Mononuclear cell (primary cell): ENCODE results near the gene SCP2. TPM values are rescaled to one million over a fixed set of nuclear protein-coding genes. Genes with fewer than 3 reads are reported as not detected.

Experiments
- H3K27me3 ChIP-seq: 2 replicates; pipeline ENCODE4 v1.6.0; 2011; ENCODE audit warnings: low read length, control low read depth; ENCODE audit not compliant: insufficient read depth
- H3K4me1 ChIP-seq: 2 replicates; pipeline ENCODE4 v1.5.1; 2011; ENCODE audit warnings: mild to moderate bottlenecking, low read length, control low read depth; ENCODE audit not compliant: insufficient read depth
- H3K4me3 ChIP-seq: 2 replicates; pipeline ENCODE4 v1.5.1; 2011; ENCODE audit warnings: mild to moderate bottlenecking, low read length, moderate library complexity
- H3K9me3 ChIP-seq: 2 replicates; pipeline ENCODE4 v1.5.1; 2011; ENCODE audit warnings: low read depth, mild to moderate bottlenecking, control low read depth, low read length
- total RNA-seq: library from RNA; depleted of rRNA; stranded (reverse); fragments of >200 nt; gene quantifications from one replicate; pipeline ENCODE4 v1.2.3, GENCODE V29; 2012

The SCP2 gene
- total RNA-seq, 1 donor, result 76.3 TPM

- H3K27me3 ChIP-seq, result peaks cover 36% of the 10 kb centered on the region
- no peak overlapping the region for H3K4me3 ChIP-seq
- H3K4me1 ChIP-seq, result peaks cover 4% of the 10 kb centered on the region
- no peaks in the 10 kb centered on the region for H3K9me3 ChIP-seq
Observed at GRCh38 chr1:53060579-53060978, 133.5 kb downstream of the SCP2 start.

- H3K9me3 ChIP-seq, result no peaks in the 10 kb centered on the region
- H3K4me1 ChIP-seq, result peaks cover 4% of the 10 kb centered on the region
- H3K27me3 ChIP-seq, result peaks cover 36% of the 10 kb centered on the region
- H3K4me3 ChIP-seq, result no peak overlapping the region
Observed at GRCh38 chr1:53061123-53061858, 134.2 kb downstream of the SCP2 start.

DNA sequence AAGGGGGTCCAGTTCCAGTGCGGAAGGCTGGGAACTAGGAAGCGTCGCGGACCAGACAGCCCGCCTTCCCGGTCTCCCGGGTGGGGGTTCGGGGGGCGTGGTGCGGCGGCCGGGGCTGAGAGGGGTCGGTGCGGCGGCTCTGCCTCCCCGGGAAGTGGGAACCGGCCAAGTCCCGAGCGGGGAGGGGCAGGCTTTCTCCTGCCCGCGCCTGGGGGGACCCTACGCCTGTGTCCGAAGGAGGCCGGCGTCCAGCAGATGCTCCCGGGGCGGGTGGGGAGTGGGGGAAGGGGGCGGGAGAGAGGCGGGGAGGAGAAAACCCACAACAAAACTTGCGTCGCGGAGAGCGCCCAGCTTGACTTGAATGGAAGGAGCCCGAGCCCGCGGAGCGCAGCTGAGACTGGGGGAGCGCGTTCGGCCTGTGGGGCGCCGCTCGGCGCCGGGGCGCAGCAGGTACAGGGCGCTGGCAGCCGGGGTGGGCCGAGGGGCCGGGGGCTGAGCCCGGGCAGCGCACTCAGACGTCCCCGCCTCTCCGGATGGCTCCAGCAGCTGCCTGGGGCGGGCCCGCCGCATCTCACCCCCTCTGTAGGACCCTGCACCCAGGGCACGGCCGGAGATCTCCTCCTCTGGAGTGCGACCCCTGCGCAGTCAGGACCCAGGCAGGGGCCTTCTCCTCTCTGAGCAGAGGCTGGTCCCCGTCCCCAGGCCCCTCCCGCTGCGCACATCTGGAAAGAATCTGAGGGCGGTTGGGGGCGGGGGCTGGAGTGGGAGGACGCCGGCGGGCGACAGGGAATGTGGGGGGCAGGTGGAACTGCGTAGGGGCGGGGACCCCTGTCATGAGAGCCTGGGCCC is 135.0 kb downstream of the SCP2 start, which contains the start of gene PODN:
Gene PODN, plus strand, starts transcription at position 355 of the 849 bp plus-strand sequence. CDS start 7,643 bp downstream, outside the sequence.
- no peaks in the 10 kb centered on the region for H3K9me3 ChIP-seq
- H3K27me3 ChIP-seq, result peaks cover 36% of the 10 kb centered on the region
- H3K4me1 ChIP-seq, result peaks cover 4% of the 10 kb centered on the region
- H3K4me3 ChIP-seq, result no peak within 1 kb of the TSS

GRCh38 chr1:53062708-53063591 is 135.9 kb downstream of the SCP2 start:
- Histone ChIP-seq H3K9me3 (no peaks in the 10 kb centered on the region), H3K4me3 (no peak overlapping the region), H3K4me1 (peaks cover 4% of the 10 kb centered on the region), H3K27me3 (peaks cover 36% of the 10 kb centered on the region)

- Histone ChIP-seq H3K27me3 (peaks cover 36% of the 10 kb centered on the region), H3K9me3 (no peaks in the 10 kb centered on the region), H3K4me3 (no peak overlapping the region), H3K4me1 (peaks cover 4% of the 10 kb centered on the region)
Observed at GRCh38 chr1:53063744-53064515, 136.9 kb downstream of the SCP2 start.

GRCh38 chr1:53065391-53065790 is 138.3 kb downstream of the SCP2 start:
- peaks cover 4% of the 10 kb centered on the region for H3K4me1 ChIP-seq
- H3K9me3 ChIP-seq, result no peaks in the 10 kb centered on the region
- H3K4me3 ChIP-seq, result no peak overlapping the region
- peaks cover 28% of the 10 kb centered on the region for H3K27me3 ChIP-seq

DNA sequence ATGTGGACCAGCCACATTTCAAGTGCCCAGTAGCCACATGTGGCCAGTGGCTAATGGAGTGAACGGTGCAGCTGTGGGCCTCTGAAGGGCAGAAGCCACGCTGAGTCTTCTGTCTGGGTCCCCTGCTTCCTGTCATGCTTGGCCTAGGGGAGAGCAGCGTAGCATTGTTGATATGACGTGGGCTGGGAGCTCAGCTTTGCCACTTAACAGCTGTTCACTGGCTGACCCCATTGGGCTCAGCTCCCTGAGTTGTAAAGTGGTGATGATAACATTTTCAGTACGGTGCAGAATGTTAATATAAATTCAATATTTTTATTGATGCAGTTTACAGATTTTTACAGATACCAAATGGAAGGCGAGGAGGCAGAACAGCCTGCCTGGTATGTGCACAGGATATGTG is 139.4 kb downstream of the SCP2 start:
- peaks cover 4% of the 10 kb centered on the region for H3K4me1 ChIP-seq
- H3K9me3 ChIP-seq, result no peaks in the 10 kb centered on the region
- H3K4me3 ChIP-seq, result no peak overlapping the region
- peaks cover 17% of the 10 kb centered on the region for H3K27me3 ChIP-seq

DNA sequence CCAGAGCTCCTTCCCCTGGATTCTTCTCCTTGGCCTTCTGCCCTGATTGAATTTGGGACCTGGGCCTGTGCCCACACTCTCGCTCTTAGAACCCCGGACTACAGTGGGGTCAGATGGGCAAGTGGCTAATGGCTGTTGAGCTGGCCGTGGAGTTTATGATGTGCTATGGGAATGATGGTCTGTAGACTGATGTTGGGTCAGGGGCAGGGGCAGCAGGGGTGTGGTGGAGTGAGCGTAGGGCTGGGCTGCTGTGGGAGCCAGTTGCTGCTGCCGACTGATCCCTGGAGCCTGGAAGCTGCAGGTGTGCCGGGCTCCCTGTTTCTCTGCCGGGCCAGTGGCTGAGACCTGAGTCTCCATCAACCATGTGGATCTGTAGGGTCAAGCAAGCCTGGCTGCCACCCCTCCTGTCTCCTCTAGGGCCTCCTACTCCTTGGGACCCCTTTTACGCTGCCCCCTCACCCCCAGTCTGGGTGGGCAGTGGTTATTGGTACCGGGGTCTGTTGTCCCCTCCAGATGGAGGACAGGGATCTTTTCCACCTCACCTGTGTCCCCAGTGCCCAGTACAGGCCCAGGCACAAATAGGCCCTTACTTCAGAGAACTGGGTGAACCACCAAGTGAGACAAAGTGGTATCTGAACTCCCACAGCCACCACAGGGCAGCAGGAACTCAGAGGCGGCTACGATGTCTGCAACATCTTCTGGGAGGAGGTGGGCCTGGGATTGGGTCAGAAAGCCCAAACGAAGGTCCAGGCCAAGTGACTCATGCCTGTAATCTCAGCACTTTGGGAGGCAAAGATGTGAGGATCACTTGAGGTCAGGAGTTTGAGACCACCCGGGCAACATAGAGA is 140.0 kb downstream of the SCP2 start:
- Histone ChIP-seq H3K4me1 (peaks cover 4% of the 10 kb centered on the region), H3K27me3 (peaks cover 15% of the 10 kb centered on the region), H3K9me3 (no peaks in the 10 kb centered on the region), H3K4me3 (no peak overlapping the region)

- peaks cover under 1% of the 10 kb centered on the region for H3K4me1 ChIP-seq
- no peaks in the 10 kb centered on the region for H3K9me3 ChIP-seq
- H3K27me3 ChIP-seq, result peaks cover 13% of the 10 kb centered on the region
- H3K4me3 ChIP-seq, result no peak overlapping the region
Observed at GRCh38 chr1:53067886-53068285, 140.8 kb downstream of the SCP2 start.

GRCh38 chr1:53068314-53069099 is 141.4 kb downstream of the SCP2 start:
- H3K27me3 ChIP-seq, result peaks cover 6% of the 10 kb centered on the region

DNA sequence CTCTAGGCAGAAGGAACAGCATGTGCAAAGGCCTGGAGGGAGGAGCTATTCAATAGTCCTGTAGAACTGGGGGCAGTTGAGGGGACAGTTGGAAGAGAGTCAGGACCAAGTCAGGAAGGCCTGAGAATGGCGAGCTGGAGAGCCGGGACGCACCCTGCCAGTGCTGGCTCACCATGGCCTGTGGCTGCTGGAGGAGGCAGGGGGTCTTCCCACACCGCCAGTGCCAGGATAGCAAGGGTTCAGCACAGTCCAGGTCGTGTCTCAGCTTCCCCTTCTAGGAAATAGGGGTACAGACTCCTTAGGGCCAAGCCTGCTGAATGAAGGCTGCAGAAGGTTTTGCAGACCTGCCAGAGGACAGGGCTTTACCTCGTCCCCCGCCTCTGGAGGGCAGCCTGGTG is 142.2 kb downstream of the SCP2 start:
- Histone ChIP-seq H3K9me3 (no peaks in the 10 kb centered on the region), H3K4me1 (no peaks in the 10 kb centered on the region), H3K4me3 (no peak overlapping the region), H3K27me3 (peaks cover under 1% of the 10 kb centered on the region)

More at GRCh38 chr1:53068314-53069099, 141.4 kb downstream of the SCP2 start:
- no peaks in the 10 kb centered on the region for H3K4me1 ChIP-seq
- no peaks in the 10 kb centered on the region for H3K9me3 ChIP-seq
- no peak overlapping the region for H3K4me3 ChIP-seq

DNA sequence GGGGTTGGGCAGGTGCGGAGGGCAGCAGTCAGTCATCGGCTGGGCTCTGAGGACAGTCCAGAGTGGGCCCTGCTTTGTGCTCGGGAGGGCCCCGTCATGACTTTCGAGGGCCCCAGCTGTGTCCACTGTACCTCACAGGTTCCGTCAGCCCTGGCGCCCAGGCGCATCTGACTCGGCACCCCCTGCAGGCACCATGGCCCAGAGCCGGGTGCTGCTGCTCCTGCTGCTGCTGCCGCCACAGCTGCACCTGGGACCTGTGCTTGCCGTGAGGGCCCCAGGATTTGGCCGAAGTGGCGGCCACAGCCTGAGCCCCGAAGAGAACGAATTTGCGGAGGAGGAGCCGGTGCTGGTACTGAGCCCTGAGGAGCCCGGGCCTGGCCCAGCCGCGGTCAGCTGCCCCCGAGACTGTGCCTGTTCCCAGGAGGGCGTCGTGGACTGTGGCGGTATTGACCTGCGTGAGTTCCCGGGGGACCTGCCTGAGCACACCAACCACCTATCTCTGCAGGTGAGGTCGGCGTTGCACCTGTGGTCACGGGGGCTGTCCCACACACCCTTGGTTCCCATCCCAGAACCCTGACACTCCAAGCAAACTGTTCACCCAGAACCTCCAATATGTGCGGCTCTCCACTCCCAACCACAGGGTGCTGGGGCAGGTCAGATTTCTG is 142.7 kb downstream of the SCP2 start:
- no peaks in the 10 kb centered on the region for H3K9me3 ChIP-seq
- no peaks in the 10 kb centered on the region for H3K4me1 ChIP-seq
- H3K4me3 ChIP-seq, result no peak overlapping the region
- H3K27me3 ChIP-seq, result no peaks in the 10 kb centered on the region
